Endodermal cell (in vitro differentiated cells): ENCODE data around the gene PRR29. TPM values are rescaled to one million over a fixed set of nuclear protein-coding genes. Genes with fewer than 3 reads are reported as not detected.

Experiments used
- DNase-seq: peaks from one replicate; pipeline ENCODE4 v3.0.0-alpha.2; 2017
- H3K27ac ChIP-seq: 2 replicates; pipeline ENCODE4 v1.5.1; 2013; ENCODE audit warnings: mild to moderate bottlenecking, low read depth, low read length, moderate library complexity
- H3K27me3 ChIP-seq: 2 replicates; pipeline ENCODE4 v1.6.1; 2013; ENCODE audit warnings: mild to moderate bottlenecking, low read length, moderate library complexity; ENCODE audit not compliant: insufficient read depth, control insufficient read depth, poor library complexity, severe bottlenecking
- H3K36me3 ChIP-seq: 2 replicates; pipeline ENCODE4 v1.7.0; 2013; ENCODE audit warnings: mild to moderate bottlenecking, low read length, moderate library complexity; ENCODE audit not compliant: control insufficient read depth, insufficient read depth
- H3K4me1 ChIP-seq: one replicate; pipeline ENCODE4 v1.7.0; 2013; ENCODE audit warnings: low read length; ENCODE audit not compliant: control insufficient read depth, insufficient read depth
- H3K4me3 ChIP-seq: 2 replicates; pipeline ENCODE4 v1.5.1; 2013; ENCODE audit warnings: mild to moderate bottlenecking, low read length, moderate library complexity
- H3K9ac ChIP-seq: 2 replicates; pipeline ENCODE4 v1.6.1; 2013; ENCODE audit warnings: mild to moderate bottlenecking, low read length, moderate library complexity; ENCODE audit not compliant: poor library complexity, severe bottlenecking; ENCODE audit errors: extremely low read depth
- H3K9me3 ChIP-seq: 2 replicates; pipeline ENCODE4 v1.6.1; 2013; ENCODE audit warnings: mild to moderate bottlenecking, low read length, moderate library complexity; ENCODE audit not compliant: control insufficient read depth
- H3K27ac Mint-ChIP-seq: 2 replicates; pipeline ENCODE4 v1.8.0; 2020; ENCODE audit warnings: mixed read lengths
- H3K27me3 Mint-ChIP-seq: 2 replicates; pipeline ENCODE4 v1.8.0; 2021; ENCODE audit warnings: mild to moderate bottlenecking, mixed read lengths; ENCODE audit not compliant: insufficient read depth
- H3K36me3 Mint-ChIP-seq: 2 replicates; pipeline ENCODE4 v1.8.0; 2020; ENCODE audit warnings: low read depth, mixed read lengths
- H3K4me1 Mint-ChIP-seq: 2 replicates; pipeline ENCODE4 v1.8.0; 2020; ENCODE audit warnings: mixed read lengths
- H3K4me3 Mint-ChIP-seq: 2 replicates; pipeline ENCODE4 v1.8.0; 2020; ENCODE audit warnings: mild to moderate bottlenecking, moderate library complexity, mixed read lengths
- H3K9me3 Mint-ChIP-seq: 2 replicates; pipeline ENCODE4 v1.8.0; 2020; ENCODE audit warnings: mild to moderate bottlenecking, mixed read lengths
- CTCF ChIP-seq: fragments of 200-600 bp; sonication (generic); conservative IDR thresholded peaks from 2 replicates; pipeline ENCODE4 v1.5.0; 2021; ENCODE audit warnings: antibody characterized with exemption, mild to moderate bottlenecking
- WGBS, 2 experiments: methylation state at CpG; one replicate each; pipeline versions ENCODE4 v1.1.5 to v1.1.7; 2013; ENCODE audit warnings: missing lambda C conversion rate in 2 of 2, mixed read lengths in 1 of 2; ENCODE audit not compliant: insufficient coverage in 1 of 2, insufficient read length in 1 of 2; 5-methylcytosine and 5-hydroxymethylcytosine counted together
- total RNA-seq, 2 donors: library from RNA; stranded (reverse); fragmentation: NEBNext Ultra II Directional in 1 of 2; extraction: Animal tissue kit (Norgen Biotek cat#: 25700) in 1 of 2; gene quantifications; 2 replicates in 1 of 2; 3 replicates in 1 of 2; pipeline ENCODE4 v1.2.1, GENCODE V29; 2021

PRR29 gene
- total RNA-seq, 2 donors from 2014 or later = 3.3 to 6.1 TPM

GRCh38 chr17:64009571-64010402 lies 11.6 kb downstream of the PRR29 start:
- no peak overlapping the region for H3K4me3 ChIP-seq
- Mint-ChIP-seq H3K27ac (no peak overlapping the region), H3K4me3 (no peak overlapping the region), H3K4me1 (no peaks in the 10 kb centered on the region), H3K36me3 (no peaks in the 10 kb centered on the region), H3K9me3 (no peaks in the 10 kb centered on the region), H3K27me3 (peaks cover 4% of the 10 kb centered on the region)
- TF ChIP-seq CTCF = no peak
- H3K27ac ChIP-seq = no peak overlapping the region
- DNase-seq = peak; percentile 28
- no peaks in the 10 kb centered on the region for H3K27me3 ChIP-seq
- no peaks in the 10 kb centered on the region for H3K36me3 ChIP-seq
- no peak overlapping the region for H3K9ac ChIP-seq
- H3K9me3 ChIP-seq = no peaks in the 10 kb centered on the region
- 70 to 72% methylated on average over 5 to 8 of the region's 8 CpGs for WGBS, 2 experiments
- no peaks in the 10 kb centered on the region for H3K4me1 ChIP-seq

DNA sequence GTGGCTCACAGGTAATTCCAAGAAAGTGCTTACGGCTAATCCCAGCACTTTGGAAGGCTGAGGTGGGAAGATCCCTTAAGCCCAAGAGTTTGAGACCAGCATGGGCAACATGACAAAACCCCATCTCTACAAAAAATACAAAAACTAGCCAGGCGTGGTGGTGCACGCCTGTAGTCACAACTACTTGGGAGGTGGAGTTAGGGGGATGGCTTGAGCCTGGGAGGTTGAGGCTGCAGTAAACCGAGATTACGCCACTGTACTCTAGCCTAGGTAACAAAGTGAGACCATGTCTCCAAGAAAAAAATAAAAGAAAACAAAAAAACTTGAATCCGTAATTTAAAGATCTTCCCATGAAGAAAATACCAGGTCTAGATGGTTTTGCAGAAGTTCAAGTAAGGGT lies 17.3 kb downstream of the PRR29 start:
- H3K27ac Mint-ChIP-seq = no peak overlapping the region
- H3K9me3 Mint-ChIP-seq = no peaks in the 10 kb centered on the region

DNA sequence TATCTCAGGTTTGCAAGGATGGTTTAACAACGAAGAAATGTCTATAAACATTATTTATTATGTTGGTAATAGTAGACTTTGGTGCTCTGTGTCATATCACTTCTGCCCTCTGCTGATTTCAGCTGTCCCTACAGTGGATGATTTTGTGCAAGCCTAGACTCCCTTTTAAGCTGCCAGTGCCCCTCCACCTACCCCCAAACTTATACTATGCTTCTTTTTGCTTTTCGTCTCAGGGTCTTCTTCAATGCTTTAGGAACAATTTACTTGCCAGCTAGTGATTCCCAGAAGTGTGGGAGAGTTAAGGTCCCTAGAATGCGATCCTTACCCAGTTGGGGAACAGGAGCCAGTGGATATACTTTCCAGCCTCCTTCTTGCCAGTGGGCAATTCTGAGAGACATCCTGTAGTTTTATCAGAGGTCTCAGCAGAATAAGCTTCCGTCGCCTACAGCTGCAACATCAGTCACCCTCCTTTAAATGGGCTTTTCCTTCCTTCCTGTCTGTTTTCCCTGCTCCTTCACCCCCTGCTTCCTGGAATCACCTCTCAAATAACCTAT lies 18.2 kb downstream of the PRR29 start:
- no peaks in the 10 kb centered on the region for H3K36me3 Mint-ChIP-seq
- no peaks in the 10 kb centered on the region for H3K9me3 ChIP-seq
- H3K4me3 ChIP-seq = no peak overlapping the region
- TF ChIP-seq CTCF = peak; percentile 11
- no peaks in the 10 kb centered on the region for H3K9me3 Mint-ChIP-seq
- H3K36me3 ChIP-seq = no peaks in the 10 kb centered on the region
- H3K4me1 ChIP-seq = no peaks in the 10 kb centered on the region
- no peak overlapping the region for H3K9ac ChIP-seq
- DNase-seq = peak; percentile 46
- peaks cover 6% of the 10 kb centered on the region for H3K4me1 Mint-ChIP-seq
- WGBS, 2 experiments = 84 to 88% methylated on average over 3 to 5 of the region's 5 CpGs
- no peak overlapping the region for H3K4me3 Mint-ChIP-seq
- no peak overlapping the region for H3K27ac ChIP-seq
- no peak overlapping the region for H3K27ac Mint-ChIP-seq
- H3K27me3 Mint-ChIP-seq = peaks cover 15% of the 10 kb centered on the region
- H3K27me3 ChIP-seq = no peaks in the 10 kb centered on the region

More for the DNA sequence above, 17.3 kb downstream of the PRR29 start:
- Mint-ChIP-seq H3K36me3 (no peaks in the 10 kb centered on the region), H3K4me3 (no peak overlapping the region), H3K27me3 (peaks cover 11% of the 10 kb centered on the region), H3K4me1 (peaks cover 5% of the 10 kb centered on the region)
- no peak overlapping the region for H3K27ac ChIP-seq
- WGBS, 2 experiments = 97 to 100% methylated on average over 1 to 6 of the region's 6 CpGs
- H3K27me3 ChIP-seq = no peaks in the 10 kb centered on the region
- TF ChIP-seq CTCF = no peak
- no peaks in the 10 kb centered on the region for H3K4me1 ChIP-seq
- H3K4me3 ChIP-seq = no peak overlapping the region
- no peak overlapping the region for H3K9ac ChIP-seq
- H3K36me3 ChIP-seq = no peaks in the 10 kb centered on the region
- peak; percentile 8 for DNase-seq
- H3K9me3 ChIP-seq = no peaks in the 10 kb centered on the region
